ENCODE data around the gene EMP3.

DNA sequence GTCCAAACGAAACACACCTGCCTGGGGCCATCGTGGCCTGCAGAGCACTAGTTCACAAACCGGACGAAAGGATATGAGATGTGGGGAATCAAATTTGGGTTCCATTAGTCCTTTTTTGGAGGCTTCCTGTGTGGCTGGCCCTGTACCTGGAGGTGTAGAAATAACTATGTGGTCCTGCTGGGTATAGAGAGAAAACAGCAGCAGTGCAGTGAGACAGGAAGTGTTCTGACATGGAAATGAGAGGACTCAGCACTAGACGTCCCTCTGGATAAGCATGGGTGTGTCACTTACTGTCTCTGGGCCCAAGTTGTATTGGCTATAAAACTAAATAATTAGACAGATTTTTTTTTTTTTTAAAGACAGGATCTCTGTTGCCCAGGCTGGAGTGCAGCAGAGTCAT lies 53.7 kb downstream of the EMP3 start:
- TF ChIP-seq, protein P1, sequence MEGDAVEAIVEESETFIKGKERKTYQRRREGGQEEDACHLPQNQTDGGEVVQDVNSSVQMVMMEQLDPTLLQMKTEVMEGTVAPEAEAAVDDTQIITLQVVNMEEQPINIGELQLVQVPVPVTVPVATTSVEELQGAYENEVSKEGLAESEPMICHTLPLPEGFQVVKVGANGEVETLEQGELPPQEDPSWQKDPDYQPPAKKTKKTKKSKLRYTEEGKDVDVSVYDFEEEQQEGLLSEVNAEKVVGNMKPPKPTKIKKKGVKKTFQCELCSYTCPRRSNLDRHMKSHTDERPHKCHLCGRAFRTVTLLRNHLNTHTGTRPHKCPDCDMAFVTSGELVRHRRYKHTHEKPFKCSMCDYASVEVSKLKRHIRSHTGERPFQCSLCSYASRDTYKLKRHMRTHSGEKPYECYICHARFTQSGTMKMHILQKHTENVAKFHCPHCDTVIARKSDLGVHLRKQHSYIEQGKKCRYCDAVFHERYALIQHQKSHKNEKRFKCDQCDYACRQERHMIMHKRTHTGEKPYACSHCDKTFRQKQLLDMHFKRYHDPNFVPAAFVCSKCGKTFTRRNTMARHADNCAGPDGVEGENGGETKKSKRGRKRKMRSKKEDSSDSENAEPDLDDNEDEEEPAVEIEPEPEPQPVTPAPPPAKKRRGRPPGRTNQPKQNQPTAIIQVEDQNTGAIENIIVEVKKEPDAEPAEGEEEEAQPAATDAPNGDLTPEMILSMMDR (IDR thresholded peaks at IDR 0.05; ENCODE audit: borderline replicate concordance, extremely low read depth, low read length, poor library complexity, severe bottlenecking): no peak
- TF ChIP-seq EZH2 (IDR thresholded peaks at IDR 0.05; ENCODE audit: borderline replicate concordance, low read depth, low read length, severe bottlenecking): no peak
